Measurements from ENCODE around the gene MTNR1A. TPM values are rescaled to one million over a fixed set of nuclear protein-coding genes. Genes with fewer than 3 reads are reported as not detected.

The MTNR1A gene
- total and polyA plus RNA-seq, 9 of the 15 experiments (the other 6 are each of a cell fraction or from before 2014, with no cell fraction given) = 0.09 to 0.12 (median 0.10) TPM; not detected in 5

DNA sequence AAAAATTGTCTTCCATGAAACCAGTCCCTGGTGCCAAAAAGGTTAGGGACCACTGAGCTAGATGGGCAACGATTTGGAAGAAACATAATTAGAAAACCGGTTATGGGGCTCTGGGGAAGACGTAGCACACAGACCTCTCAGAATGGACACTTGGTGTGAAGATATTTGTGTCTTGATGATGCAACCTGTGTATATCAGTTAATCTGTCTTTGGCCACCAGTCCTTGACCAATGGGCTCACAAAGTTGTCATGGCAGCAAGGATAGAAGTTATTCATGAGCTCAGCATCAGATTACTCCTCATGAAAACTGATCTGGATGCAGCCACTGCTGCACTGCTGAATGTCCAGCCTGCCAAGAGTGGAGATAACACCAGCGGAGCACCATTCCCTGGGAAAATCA lies 13.6 kb downstream of the MTNR1A start:
- Histone ChIP-seq H3K9me3 (replicated peaks; ENCODE audit: control insufficient read depth, insufficient read depth, low read depth, low read length) (peaks cover 7% of the 10 kb centered on the region), H3K79me2 (ENCODE audit: control insufficient read depth, insufficient read depth, low read length) (no peaks in the 10 kb centered on the region), H3K4me2 (ENCODE audit: insufficient read depth, low read length) (peak overlapping the region; percentile 39; the same call in 1 of the 2 replicates), H3K27ac (ENCODE audit: extremely low read depth, low read depth, low read length) (no peak overlapping the region), H3K27me3 (ENCODE audit: control insufficient read depth in 2 of 2, insufficient read depth in 2 of 2, low read length in 2 of 2) (peaks cover 3 to 21% of the 10 kb centered on the region in 2 experiments; a peak in 4 of 5 replicates), H4K20me1 (replicated peaks; ENCODE audit: control insufficient read depth, insufficient read depth, low read length) (no peaks in the 10 kb centered on the region), H3K4me3 (no peak overlapping the region), H3K4me1 (replicated peaks in 1 of 2; ENCODE audit: control insufficient read depth in 2 of 2, insufficient read depth in 2 of 2, low read length in 2 of 2) (peaks cover 4 to 11% of the 10 kb centered on the region in 2 experiments; a peak in 3 of 5 replicates), H3K9me1 (ENCODE audit: control insufficient read depth, insufficient read depth, low read length) (no peaks in the 10 kb centered on the region), H3K9ac (ENCODE audit: insufficient read depth in 1 of 2, low read depth in 2 of 2, low read length in 2 of 2) (no peak overlapping the region), H2AFZ (ENCODE audit: low read depth, low read length) (no peak overlapping the region), H3K36me3 (ENCODE audit: control insufficient read depth, insufficient read depth, low read length) (no peaks in the 10 kb centered on the region)
- DNase-seq (ENCODE audit: extremely low read depth in 1 of 4, low spot score in 3 of 4) (no peak), ATAC-seq (no peak), FAIRE-seq (no peak)
- 5% methylated on average over 4 of the region's 4 CpGs for WGBS (ENCODE audit: insufficient coverage, low coverage, missing lambda C conversion rate)
- ChIA-PET POLR2A (interaction anchor here (0.5 to 0.8 kb wide), 2 partner anchors 11 to 1201 kb away, joined by 3 to 5 read pairs; no protein-coding TSS in a partner anchor), CTCF (ENCODE audit: low intra/inter-chr PET ratio) (no interaction called here)
- in situ Hi-C loops (cut with MboI) (no loop called here), intact Hi-C loops (cut with micrococcal nuclease) (no loop called here)
- no peak for TF ChIP-seq CEBPG (CRISPR knock-in tag; IDR thresholded peaks at IDR 0.05)
- TF ChIP-seq CEBPG (tag; conservative IDR thresholded peaks at IDR 0.05 in 1 of 2, IDR thresholded peaks at IDR 0.05 in 1 of 2) = peak; percentile 76 to 81
- no peak for TF ChIP-seq PRPF4 (IDR thresholded peaks at IDR 0.05; ENCODE audit: insufficient read depth, low read depth, low read length, poor library complexity, severe bottlenecking)
- TF ChIP-seq CEBPB (tag; IDR thresholded peaks at IDR 0.05) = 0 out of 2 replicates have a peak, but pooled peaks have one; percentile 48
- peak; percentile 59 for TF ChIP-seq RFX1 (IDR thresholded peaks at IDR 0.05)
- no peak for TF ChIP-seq FUS (optimal IDR thresholded peaks at IDR 0.05; ENCODE audit: low read depth, low read length)
- TF ChIP-seq RNF2 (IDR thresholded peaks at IDR 0.05) = no peak
- TF ChIP-seq, protein P1, sequence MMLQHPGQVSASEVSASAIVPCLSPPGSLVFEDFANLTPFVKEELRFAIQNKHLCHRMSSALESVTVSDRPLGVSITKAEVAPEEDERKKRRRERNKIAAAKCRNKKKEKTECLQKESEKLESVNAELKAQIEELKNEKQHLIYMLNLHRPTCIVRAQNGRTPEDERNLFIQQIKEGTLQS (IDR thresholded peaks at IDR 0.05) = peak; percentile 85
- TF ChIP-seq, protein P1 (CRISPR knock-in tag; conservative IDR thresholded peaks at IDR 0.05) = no peak
- no TSS peak for BruUV-seq (replicated peaks)
